Activated CD8-positive, alpha-beta memory T cell treated with anti-CD3 and anti-CD28 coated beads, Interleukin-2, amount 10 ng/mL, durations not matched to agents 7 days and 5 days (primary cell): Measurements from ENCODE around the gene CARM1. TPM values are rescaled to one million over a fixed set of nuclear protein-coding genes. Genes with fewer than 3 reads are reported as not detected.

Experiments used
- ATAC-seq: fragments of 150-1000 bp; cut with Tn5 transposase; one replicate; pipeline ENCODE4 v1.10.0; 2021; ENCODE audit warnings: moderate library complexity
- CTCF ChIA-PET: fragments of 350-600 bp; sonication (Branson Sonifier 250); formaldehyde crosslinking; loops from one replicate; lab custom pipeline; 2021; ENCODE audit warnings: antibody characterized with exemption; lab: Charles Lee
- DNase-seq: peaks from one replicate; pipeline ENCODE4 v3.0.0-alpha.2; 2020
- H3K27ac Mint-ChIP-seq: one replicate; pipeline ENCODE4 v1.8.0; 2021; ENCODE audit warnings: mild to moderate bottlenecking, mixed read lengths
- H3K27me3 Mint-ChIP-seq: one replicate; pipeline ENCODE4 v1.8.0; 2021; ENCODE audit warnings: mixed read lengths
- H3K36me3 Mint-ChIP-seq: one replicate; pipeline ENCODE4 v1.8.0; 2021; ENCODE audit warnings: mild to moderate bottlenecking, mixed read lengths
- H3K4me1 Mint-ChIP-seq: one replicate; pipeline ENCODE4 v1.8.0; 2021; ENCODE audit warnings: mixed read lengths
- H3K4me3 Mint-ChIP-seq: one replicate; pipeline ENCODE4 v1.8.0; 2021; ENCODE audit warnings: mild to moderate bottlenecking, moderate library complexity, mixed read lengths
- H3K9me3 Mint-ChIP-seq: one replicate; pipeline ENCODE4 v1.8.0; 2022; ENCODE audit warnings: low read depth, mixed read lengths
- total RNA-seq, 2 experiments: library from RNA; stranded (reverse); gene quantifications; one replicate each; pipeline ENCODE4 v1.2.3, GENCODE V29; 2021

The CARM1 gene
- 10 to 100 TPM; 38.5 to 48.1 TPM for total RNA-seq

DNA sequence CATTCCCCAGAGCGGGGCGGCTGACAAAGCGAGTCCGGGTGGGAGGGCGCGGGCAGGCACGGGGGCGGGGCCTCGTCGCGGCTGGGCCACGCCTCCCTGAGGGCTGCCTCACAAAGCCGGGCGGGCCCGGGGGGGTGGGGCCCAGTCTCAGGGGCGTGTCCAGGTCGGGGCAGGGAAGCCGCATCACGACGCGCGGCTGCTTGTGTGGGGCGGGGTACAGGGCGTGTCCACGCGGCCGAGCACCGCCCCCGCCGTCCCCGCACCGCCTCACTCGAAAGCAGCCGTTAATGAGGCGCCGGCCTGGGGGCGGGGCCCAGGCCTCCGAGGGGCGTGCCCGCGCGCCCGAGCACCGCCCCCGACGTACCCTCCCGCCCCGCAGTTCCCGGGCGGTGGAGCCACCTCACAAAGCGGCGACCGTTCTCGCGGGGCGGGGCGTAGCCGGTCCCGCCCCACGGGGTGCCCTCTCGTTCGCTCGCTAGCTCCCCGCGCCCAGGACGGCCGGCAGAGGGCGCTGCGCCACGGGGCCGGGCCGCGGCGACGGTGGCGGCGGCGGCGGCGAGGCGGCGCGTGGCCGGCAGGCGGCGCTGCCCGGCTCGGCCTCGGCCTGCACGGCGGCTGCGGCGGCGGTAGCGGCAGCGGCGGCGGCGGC, at the start of gene CARM1:
TSS of gene CARM1 (plus strand) at position 599 of the 649 bp plus-strand sequence. CDS start 150 bp downstream, outside the sequence.
- CTCF ChIA-PET: interaction anchor here (0.6 to 3.7 kb wide), 20 partner anchors 8 to 303 kb away, joined by 3 to 24 read pairs (median 4); partner anchors contain the start of genes CDKN2D, DNM2 and TMED1
- H3K4me1 Mint-ChIP-seq: peaks cover 29% of the 10 kb centered on the region
- H3K9me3 Mint-ChIP-seq: no peaks in the 10 kb centered on the region
- ATAC-seq: peak; percentile 89
- H3K27me3 Mint-ChIP-seq: no peaks in the 10 kb centered on the region
- H3K27ac Mint-ChIP-seq: peak within 1 kb of the TSS; percentile 84
- H3K4me3 Mint-ChIP-seq: peak within 1 kb of the TSS; percentile 79
- peaks cover 5% of the 10 kb centered on the region for H3K36me3 Mint-ChIP-seq
- peak; percentile 99 for DNase-seq

DNA sequence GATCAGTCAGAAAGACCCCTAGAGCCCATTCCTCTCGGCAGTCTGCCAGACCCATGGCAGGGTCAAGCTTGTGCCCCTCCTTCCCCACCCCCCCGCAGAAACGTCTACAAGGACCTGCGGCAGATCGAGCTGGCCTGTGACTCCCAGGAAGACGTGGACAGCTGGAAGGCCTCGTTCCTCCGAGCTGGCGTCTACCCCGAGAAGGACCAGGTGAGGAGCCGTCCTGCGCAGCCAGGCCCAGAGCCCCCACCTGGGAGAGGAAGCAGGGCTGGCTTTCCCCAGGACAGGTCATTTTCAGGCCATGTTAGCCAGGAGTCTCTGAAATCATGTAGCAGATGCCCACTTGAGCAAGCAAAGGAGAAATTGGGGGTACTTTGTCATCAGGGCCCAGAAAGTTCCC, 47.7 kb upstream of the CARM1 start:
- Mint-ChIP-seq H3K4me1 (peaks cover 28% of the 10 kb centered on the region), H3K27ac (no peak overlapping the region), H3K36me3 (peaks cover 52% of the 10 kb centered on the region), H3K4me3 (no peak overlapping the region), H3K27me3 (no peaks in the 10 kb centered on the region), H3K9me3 (peaks cover 2% of the 10 kb centered on the region)
- ATAC-seq (no peak), DNase-seq (no peak)
- CTCF ChIA-PET: interaction anchor here (1.3 to 4.7 kb wide), 2 partner anchors 40 to 106 kb away, joined by 4 to 24 read pairs; partner anchors contain the start of gene DNM2

DNA sequence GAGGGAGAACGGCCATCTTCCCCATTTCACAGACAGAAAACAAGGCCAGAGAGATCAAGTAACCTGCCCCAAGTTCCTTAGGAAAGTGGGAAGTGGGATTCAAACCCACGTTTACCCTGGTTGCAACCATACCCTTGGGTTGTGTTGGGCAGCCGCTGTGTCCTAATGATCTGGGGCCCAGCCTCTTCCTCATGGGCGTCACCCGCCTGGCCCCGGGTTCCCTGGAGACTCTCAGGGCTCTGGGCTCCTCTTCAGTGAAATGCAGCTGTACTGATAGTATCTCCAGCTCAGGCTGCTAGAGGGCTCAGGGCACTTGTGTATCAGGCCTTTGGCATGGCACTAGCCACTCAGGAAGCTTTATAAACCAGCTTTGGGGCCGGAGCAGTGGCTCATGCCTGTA, 45.1 kb upstream of the CARM1 start:
- Mint-ChIP-seq H3K4me3 (no peak overlapping the region), H3K36me3 (peaks cover 30% of the 10 kb centered on the region), H3K4me1 (peaks cover 9% of the 10 kb centered on the region), H3K27ac (no peak overlapping the region), H3K27me3 (no peaks in the 10 kb centered on the region), H3K9me3 (peaks cover under 1% of the 10 kb centered on the region)
- CTCF ChIA-PET: interaction anchor here (1.2 to 1.4 kb wide), 3 partner anchors 10 to 107 kb away, joined by 3 to 5 read pairs (median 4); partner anchors contain the start of gene TMED1
- DNase-seq (no peak), ATAC-seq (no peak)

DNA sequence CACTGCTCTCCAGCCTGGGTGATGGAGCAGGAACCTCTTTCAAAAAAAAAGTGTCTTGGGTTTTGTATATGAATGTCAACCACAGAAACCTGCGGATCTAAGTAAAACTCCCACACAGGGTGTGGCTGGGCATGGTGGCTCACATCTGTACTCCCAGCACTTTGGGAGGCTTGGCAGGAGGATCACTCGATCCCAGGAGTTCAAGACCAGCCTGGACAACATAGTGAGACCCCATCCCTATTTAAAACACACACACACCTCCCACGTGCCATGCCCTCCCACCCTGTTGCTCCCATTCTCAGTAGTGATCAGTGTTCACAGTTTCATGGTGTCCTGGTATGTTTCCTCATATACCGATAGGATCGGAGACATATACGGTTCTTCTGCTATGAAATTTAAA, 44.5 kb upstream of the CARM1 start:
- no peak for ATAC-seq
- no peaks in the 10 kb centered on the region for H3K27me3 Mint-ChIP-seq
- CTCF ChIA-PET: interaction anchor here (1.2 to 1.4 kb wide), 3 partner anchors 9 to 108 kb away, joined by 3 to 5 read pairs (median 4); partner anchors contain the start of gene TMED1
- H3K9me3 Mint-ChIP-seq: no peaks in the 10 kb centered on the region
- no peak overlapping the region for H3K4me3 Mint-ChIP-seq
- no peak for DNase-seq
- H3K27ac Mint-ChIP-seq: no peak overlapping the region
- peaks cover 26% of the 10 kb centered on the region for H3K36me3 Mint-ChIP-seq
- peaks cover 3% of the 10 kb centered on the region for H3K4me1 Mint-ChIP-seq

DNA sequence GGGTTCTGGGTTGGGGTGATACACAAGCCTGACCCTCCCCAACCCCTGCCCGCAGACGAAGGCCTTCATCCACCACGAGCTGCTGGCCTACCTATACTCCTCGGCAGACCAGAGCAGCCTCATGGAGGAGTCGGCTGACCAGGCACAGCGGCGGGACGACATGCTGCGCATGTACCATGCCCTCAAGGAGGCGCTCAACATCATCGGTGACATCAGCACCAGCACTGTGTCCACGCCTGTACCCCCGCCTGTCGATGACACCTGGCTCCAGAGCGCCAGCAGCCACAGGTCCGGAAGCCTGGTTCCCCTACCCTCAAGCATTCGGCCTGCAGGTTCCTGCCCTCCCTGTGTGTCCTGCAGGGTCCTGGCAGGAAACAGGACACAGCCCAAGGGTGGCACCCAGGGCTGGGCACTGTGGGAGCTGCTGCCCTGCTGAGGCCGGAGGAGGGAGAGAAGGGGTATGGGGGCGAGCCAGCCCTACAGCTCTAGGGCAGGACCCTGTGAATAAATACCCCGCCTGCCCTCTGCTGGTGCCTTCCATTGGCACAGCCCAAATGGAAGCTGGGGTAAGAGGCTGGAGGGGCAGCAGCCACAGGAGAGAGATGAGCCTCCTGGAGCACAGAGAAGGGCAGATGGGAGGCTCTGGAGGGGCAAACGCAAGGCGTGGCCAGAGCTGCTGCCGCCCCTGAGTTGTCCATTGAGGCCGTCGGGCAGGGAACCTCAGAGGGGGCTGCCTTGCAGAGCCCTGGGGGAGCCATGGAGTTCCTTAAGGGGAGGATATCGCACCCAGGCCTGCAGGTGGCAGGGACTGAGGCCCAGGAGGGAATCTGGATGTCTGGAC, 42.2 kb upstream of the CARM1 start:
- H3K4me3 Mint-ChIP-seq: no peak overlapping the region
- H3K27me3 Mint-ChIP-seq: no peaks in the 10 kb centered on the region
- peaks cover 18% of the 10 kb centered on the region for H3K36me3 Mint-ChIP-seq
- CTCF ChIA-PET: interaction anchor here (0.7 to 2.8 kb wide), 8 partner anchors 18 to 111 kb away, joined by 3 to 14 read pairs (median 4); partner anchors contain the start of gene DNM2
- ATAC-seq: peak; percentile 37
- no peaks in the 10 kb centered on the region for H3K9me3 Mint-ChIP-seq
- H3K4me1 Mint-ChIP-seq: no peaks in the 10 kb centered on the region
- H3K27ac Mint-ChIP-seq: no peak overlapping the region
- no peak for DNase-seq

DNA sequence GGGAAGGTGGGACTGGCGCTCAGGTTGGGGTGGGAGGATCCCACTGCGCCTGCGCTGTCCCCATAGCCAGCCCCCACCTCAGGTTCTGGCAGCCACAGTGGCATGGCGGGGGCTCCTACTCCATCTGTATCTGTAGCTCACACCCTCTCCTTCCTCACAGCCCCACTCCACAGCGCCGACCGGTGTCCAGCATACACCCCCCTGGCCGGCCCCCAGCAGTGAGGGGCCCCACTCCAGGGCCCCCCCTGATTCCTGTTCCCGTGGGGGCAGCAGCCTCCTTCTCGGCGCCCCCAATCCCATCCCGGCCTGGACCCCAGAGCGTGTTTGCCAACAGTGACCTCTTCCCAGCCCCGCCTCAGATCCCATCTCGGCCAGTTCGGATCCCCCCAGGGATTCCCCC, 41.4 kb upstream of the CARM1 start:
- CTCF ChIA-PET: interaction anchor here (1.0 to 2.8 kb wide), 6 partner anchors 19 to 112 kb away, joined by 3 to 14 read pairs (median 6); partner anchors contain the start of gene DNM2
- no peak overlapping the region for H3K27ac Mint-ChIP-seq
- no peaks in the 10 kb centered on the region for H3K27me3 Mint-ChIP-seq
- peaks cover 1% of the 10 kb centered on the region for H3K4me1 Mint-ChIP-seq
- no peaks in the 10 kb centered on the region for H3K9me3 Mint-ChIP-seq
- H3K4me3 Mint-ChIP-seq: no peak overlapping the region
- DNase-seq (no peak), ATAC-seq (no peak)
- H3K36me3 Mint-ChIP-seq: peaks cover 14% of the 10 kb centered on the region

DNA sequence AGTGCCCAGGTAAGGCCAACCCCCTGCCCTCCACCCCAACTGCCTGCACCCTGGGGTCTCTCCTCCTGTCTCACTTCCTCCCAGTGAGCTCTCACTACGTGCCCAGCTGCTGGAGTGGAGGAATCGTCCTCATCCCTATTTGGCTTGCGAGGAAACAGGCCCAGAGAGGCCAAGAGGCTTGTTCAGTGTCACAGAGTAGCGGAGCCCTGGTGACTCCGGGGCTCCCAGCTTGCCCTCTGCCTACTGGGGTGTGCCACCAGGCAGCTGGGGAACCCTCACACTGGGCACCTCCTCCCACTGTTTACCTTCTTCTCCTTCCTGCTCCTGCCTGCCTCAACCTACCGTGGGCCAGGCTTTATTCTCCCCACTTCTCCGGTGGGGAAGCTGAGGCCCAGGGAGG, 41.0 kb upstream of the CARM1 start:
- CTCF ChIA-PET: interaction anchor here (1.0 to 2.8 kb wide), 3 partner anchors 25 to 113 kb away, joined by 3 to 14 read pairs (median 7); partner anchors contain the start of gene DNM2
- ATAC-seq: no peak
- H3K36me3 Mint-ChIP-seq: peaks cover 13% of the 10 kb centered on the region

DNA sequence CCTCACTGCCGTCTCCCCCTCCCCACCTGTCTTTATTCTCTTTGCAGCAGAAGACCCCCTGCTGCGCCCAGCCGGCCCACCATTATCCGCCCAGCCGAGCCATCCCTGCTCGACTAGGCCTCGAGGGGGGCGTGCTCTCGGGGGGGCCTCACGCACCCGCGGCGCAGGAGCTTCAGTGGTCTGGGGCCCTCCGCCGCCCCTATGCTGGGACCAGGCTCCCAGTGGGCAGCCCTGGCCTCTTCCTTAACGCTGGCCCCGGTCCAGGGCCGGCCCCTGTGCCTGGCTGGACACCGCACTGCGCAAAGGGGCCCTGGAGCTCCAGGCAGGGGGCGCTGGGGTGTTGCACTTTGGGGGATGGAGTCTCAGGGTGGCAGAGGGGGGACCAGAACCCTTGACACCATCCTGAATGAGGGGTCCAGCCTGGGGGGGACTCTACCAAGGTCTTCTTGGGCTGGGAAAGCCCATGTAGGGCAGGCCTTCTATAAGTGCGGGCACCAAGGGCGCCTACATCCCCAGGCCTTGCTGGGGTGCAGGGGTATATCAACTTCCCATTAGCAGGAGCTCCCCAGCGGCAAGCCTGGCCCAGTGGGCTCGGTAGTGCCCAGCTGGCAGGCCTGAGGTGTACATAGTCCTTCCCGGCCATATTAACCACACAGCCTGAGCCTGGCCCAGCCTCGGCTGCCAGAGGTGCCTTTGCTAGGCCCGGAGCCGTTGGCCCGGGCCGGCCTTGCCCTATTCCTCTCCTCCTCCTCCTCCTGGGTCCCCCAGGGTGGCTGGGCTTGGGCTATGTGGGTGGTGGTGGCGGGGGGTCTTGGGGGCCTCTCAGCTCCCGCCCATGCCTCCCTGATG, 40.2 kb upstream of the CARM1 start:
- H3K4me3 Mint-ChIP-seq: no peak overlapping the region
- DNase-seq (no peak), ATAC-seq (no peak)
- H3K27ac Mint-ChIP-seq: no peak overlapping the region
- no peaks in the 10 kb centered on the region for H3K27me3 Mint-ChIP-seq
- peaks cover 8% of the 10 kb centered on the region for H3K4me1 Mint-ChIP-seq
- H3K36me3 Mint-ChIP-seq: peaks cover 9% of the 10 kb centered on the region
- CTCF ChIA-PET: interaction anchor here (2.2 kb wide), 1 partner anchor 24 kb away, joined by 7 read pairs; no protein-coding TSS in a partner anchor
- H3K9me3 Mint-ChIP-seq: no peaks in the 10 kb centered on the region

More for the DNA sequence above, 41.0 kb upstream of the CARM1 start:
- DNase-seq: no peak
- no peak overlapping the region for H3K27ac Mint-ChIP-seq
- no peaks in the 10 kb centered on the region for H3K27me3 Mint-ChIP-seq
- no peak overlapping the region for H3K4me3 Mint-ChIP-seq
- peaks cover 5% of the 10 kb centered on the region for H3K4me1 Mint-ChIP-seq
- no peaks in the 10 kb centered on the region for H3K9me3 Mint-ChIP-seq

DNA sequence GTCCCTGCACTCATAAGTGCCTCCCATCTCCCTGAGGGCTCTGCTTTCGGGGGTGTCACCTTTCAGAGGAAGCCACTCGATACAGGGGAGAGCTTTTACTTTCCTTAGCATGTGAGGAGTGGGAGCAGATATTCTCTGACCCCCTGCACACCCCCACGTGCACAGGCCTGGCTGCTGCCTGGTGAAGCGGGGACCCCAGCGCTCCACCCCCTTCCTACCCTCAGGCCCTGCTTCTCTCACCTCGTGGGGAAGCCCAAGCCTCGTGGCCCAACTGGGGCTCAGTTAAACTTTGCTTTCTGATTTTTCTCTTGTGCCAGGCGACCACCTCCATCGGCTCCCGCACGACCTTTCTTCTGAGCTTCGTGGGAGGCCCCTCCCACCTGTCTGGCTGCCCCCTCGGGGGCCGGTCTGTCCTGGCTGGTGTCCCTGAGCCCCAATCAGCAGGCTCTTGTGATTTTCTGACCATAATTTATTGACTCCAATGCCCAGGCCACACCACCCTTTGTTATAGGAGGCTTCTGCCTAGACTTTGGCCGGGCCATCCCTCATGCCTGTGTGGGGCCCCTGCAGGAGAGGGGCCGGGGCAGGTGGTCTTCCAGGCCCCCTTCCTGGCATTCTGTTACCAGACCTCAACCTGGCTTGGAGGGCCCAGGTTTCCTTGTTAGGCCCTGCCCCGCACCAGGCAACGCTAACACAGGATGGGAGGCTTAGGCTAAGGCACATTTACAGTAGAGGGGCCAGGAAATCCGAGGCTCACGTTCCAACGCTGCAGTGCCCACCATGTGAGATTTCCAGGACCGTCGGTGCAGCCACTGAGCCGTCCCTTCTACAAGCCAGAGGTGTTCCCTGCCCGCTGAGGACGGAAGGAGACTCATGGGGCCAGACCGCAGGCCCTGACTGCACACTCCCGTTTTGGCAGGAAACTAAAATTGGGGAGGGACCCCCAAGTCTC, 39.1 kb upstream of the CARM1 start:
- no peak for ATAC-seq
- CTCF ChIA-PET: interaction anchor here (2.2 kb wide), 1 partner anchor 23 kb away, joined by 7 read pairs; no protein-coding TSS in a partner anchor
- Mint-ChIP-seq H3K9me3 (peaks cover 7% of the 10 kb centered on the region), H3K4me3 (no peak overlapping the region), H3K36me3 (peaks cover 13% of the 10 kb centered on the region), H3K27me3 (no peaks in the 10 kb centered on the region), H3K4me1 (peaks cover 18% of the 10 kb centered on the region), H3K27ac (no peak overlapping the region)
- DNase-seq: no peak

DNA sequence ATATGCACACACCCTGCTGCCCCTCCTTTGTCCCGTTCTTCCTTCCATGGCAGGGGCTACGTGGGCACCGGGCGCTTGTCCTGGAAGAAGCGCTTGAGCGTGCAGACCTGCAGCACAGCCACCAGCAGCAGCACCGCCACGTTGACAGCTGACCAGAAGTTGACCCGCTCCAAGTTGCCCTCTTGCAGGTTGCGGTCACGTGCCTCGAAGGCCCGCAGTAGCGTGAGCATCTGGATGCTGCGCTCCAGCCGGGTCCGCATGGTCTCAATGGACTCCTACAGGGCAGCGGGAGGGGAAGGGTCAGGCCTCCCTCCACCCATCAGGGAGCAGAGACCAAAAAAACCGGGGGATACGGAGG, 38.4 kb upstream of the CARM1 start:
- H3K27me3 Mint-ChIP-seq: no peaks in the 10 kb centered on the region
- CTCF ChIA-PET: interaction anchor here (0.6 kb wide), 1 partner anchor 35 kb away, joined by 3 read pairs; no protein-coding TSS in a partner anchor
- no peak overlapping the region for H3K4me3 Mint-ChIP-seq
- ATAC-seq: no peak
- H3K9me3 Mint-ChIP-seq: peaks cover 7% of the 10 kb centered on the region
- H3K36me3 Mint-ChIP-seq: peaks cover 13% of the 10 kb centered on the region
- H3K4me1 Mint-ChIP-seq: peaks cover 18% of the 10 kb centered on the region
- DNase-seq: no peak
- peak overlapping the region; percentile 49 for H3K27ac Mint-ChIP-seq

DNA sequence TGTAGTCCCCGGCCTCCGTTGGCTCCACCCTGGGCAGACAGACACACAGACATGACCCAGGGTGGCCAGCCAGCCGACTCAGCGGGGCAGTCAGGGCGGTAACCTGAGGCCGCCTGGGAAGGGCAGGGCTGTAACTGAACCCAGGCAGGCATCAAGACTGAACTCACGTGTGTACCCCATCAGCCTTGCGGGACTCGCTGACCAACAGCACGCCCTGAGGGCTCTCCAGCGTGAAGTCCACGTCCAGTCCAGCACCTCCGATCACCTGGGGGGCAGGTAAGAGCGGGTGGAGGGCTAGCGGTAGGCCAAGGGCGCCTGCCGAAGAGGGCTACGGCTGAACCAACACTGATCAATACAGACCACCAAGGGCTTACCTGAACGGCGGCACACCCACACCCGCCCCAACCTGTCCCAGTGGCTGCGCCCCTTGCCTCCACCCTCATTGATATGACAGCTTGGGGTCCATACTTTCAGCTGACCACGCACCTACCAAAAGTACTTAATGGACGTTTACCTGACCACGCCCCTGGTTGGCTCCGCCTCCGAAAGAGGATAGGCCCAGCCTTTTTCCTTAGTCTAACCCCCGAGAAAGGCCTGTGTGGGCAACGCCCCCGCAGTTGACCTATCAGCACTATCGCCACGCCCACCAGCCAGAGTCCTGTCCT, 36.1 kb upstream of the CARM1 start:
- CTCF ChIA-PET: interaction anchor here (1.0 to 3.2 kb wide), 13 partner anchors 9 to 253 kb away, joined by 3 to 50 read pairs (median 6); partner anchors contain the start of genes CARM1, DNM2 and QTRT1
- Mint-ChIP-seq H3K9me3 (peaks cover 7% of the 10 kb centered on the region), H3K36me3 (peaks cover 13% of the 10 kb centered on the region), H3K4me3 (peak overlapping the region; percentile 88), H3K4me1 (peaks cover 18% of the 10 kb centered on the region), H3K27me3 (no peaks in the 10 kb centered on the region), H3K27ac (peak overlapping the region; percentile 96)
- ATAC-seq (no peak), DNase-seq (no peak)
